Mammary epithelial cell (primary cell): ENCODE measurements around the gene GALNT2.

Experiments used
- CTCF ChIP-seq, 2 donors: IDR thresholded peaks in 1 of 2; conservative IDR thresholded peaks in 1 of 2; 2 replicates each; pipeline ENCODE4 v1.5.1; 2011 to 2012; ENCODE audit warnings: inconsistent platforms in 2 of 2, low read length in 2 of 2, mild to moderate bottlenecking in 2 of 2, control low read depth in 1 of 2, low read depth in 1 of 2; ENCODE audit not compliant: insufficient read depth in 1 of 2; ENCODE audit errors: extremely low read depth in 1 of 2
- EZH2 ChIP-seq: IDR thresholded peaks from 2 replicates; pipeline ENCODE4 v1.6.1; 2012; ENCODE audit warnings: low read length, inconsistent platforms, borderline replicate concordance

GRCh38 chr1:230176871-230177411 is 109.9 kb downstream of the GALNT2 start:
- no peak for TF ChIP-seq CTCF (conservative IDR thresholded peaks at IDR 0.05 in 1 of 2, IDR thresholded peaks at IDR 0.05 in 1 of 2; ENCODE audit: extremely low read depth in 1 of 2, insufficient read depth in 1 of 2, low read depth in 1 of 2, low read length in 2 of 2)
- no peak for TF ChIP-seq EZH2
